Posterior cingulate gyrus (tissue), 11 donors: ENCODE results near the gene SUPT5H.
"Not testable (repeated sequence)": the region's sequence is repeated elsewhere in the genome, so short reads cannot be mapped to it uniquely, and the experiment has no call there.

Experiments used
- DNase-seq, 10 donors: peaks; one replicate each; pipeline versions ENCODE4 v3.0.0 to v3.0.0-alpha.2; 2020 to 2021; ENCODE audit warnings: mixed read lengths in 3 of 10
- intact Hi-C: fragments of 100-400 bp; cut with DNase I; formaldehyde crosslinking; loops from one replicate; pipeline ENCODE4 v1.15.1; 2023

The SUPT5H gene

DNA sequence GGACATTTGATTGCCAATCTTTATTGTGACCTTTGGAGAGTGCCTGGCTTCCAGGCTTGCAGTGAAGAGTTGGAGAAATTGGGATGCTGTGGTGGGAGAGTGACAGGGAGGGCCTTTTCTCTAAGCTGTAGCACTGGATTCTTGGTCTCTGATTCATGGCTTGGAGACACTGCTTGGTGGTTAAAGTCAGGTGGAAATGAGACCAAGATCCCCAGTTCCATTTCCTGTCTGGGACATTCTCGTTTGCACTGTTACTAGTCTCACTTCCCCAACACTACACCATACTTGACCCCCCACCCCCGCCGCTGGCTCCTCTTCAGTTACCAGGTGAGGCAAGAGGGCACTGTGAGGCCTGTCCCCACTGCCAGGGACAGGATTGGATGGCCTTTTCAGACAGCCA, 2.9 kb downstream of the SUPT5H start:
- intact Hi-C loops: loop anchor here (5.0 kb wide), 1 partner anchor 34 kb away; the partner anchor contains the start of gene TIMM50
- no peak for DNase-seq

- intact Hi-C loops: loop anchor here (5.0 kb wide), 1 partner anchor 33 kb away; the partner anchor contains the start of gene TIMM50
- DNase-seq: no peak
Measured at GRCh38 chr19:39449116-39449797, 3.9 kb downstream of the SUPT5H start.

DNA sequence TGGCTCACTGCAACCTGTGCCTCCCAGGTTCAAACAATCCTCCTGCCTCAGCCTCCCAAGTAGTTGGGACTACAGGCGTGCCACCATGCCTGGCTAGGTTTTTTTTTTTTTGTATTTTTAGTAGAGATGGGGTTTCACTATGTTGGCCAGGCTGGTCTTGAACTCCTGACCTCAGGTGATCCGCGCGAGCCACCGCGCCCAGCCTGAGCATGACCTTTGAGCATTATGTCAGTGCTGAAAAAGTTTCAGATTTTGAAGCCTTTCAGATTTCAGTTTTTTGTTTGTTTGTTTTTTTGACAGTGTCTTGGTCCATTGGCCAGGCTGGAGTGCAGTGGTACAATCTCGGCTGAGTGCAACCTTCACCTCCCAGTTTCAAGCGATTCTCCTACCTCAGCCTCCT, 5.9 kb downstream of the SUPT5H start:
- DNase-seq, intact Hi-C loops: not testable (repeated sequence)

GRCh38 chr19:39463403-39463802, 18.0 kb downstream of the SUPT5H start:
- no peak for DNase-seq
- intact Hi-C loops: no loop called here

DNA sequence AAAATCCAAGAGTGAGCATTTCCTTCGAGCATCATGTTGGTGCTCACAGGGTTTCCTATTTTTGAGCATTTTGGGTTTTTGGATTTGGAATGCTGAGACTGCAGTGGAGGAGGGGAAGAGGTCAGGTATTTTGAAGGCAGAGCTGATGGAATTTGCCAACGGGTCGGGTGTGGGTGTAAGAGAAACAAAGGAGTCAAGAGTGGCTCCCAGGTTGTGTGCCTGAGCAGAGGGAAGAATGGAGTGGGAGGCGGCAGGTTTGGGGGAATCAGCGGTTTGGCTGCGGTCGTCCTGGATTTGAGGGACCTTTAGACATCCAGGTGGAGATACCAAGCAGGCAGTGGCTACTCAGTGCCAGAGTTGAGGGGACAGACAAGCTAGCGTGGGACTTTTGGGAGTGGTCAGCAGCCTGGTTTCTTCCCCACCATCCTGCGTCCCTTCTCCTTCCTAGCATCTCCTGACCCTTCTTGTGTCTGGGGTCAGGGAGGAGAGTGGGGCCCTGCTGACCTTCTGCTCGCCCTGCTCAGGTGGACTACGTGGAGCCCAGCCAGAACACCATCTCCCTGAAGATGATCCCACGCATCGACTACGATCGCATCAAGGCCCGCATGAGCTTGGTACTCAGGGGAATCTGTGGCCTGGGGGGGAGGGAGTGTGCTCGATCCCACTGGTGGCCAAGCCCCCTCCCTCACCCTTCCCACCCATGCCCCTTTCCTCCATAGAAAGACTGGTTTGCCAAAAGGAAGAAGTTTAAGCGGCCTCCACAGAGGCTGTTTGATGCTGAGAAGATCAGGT, 20.8 kb downstream of the SUPT5H start:
- intact Hi-C loops: no loop called here
- DNase-seq: no peak

DNA sequence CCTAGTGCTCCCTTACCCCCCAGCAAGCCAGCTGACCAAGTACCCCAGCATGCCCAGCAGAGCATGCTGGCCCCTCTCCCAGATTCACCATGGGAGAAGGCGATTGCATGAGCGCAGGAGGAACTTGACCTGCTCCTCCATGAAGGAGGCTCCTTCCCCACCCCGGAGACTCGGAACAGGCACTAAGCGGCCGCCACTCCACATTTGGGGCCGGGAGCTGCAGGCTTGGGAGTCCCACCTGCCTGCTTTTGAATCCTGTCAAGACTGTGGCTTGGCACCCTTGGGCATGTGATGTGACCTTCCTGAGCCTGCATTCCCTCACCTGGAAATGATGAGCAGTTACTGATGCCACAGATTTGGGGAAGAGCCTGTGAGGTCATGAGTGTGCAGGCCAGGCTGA, 22.6 kb downstream of the SUPT5H start:
- intact Hi-C loops: no loop called here
- peak in 2 of 10 donors; percentile 21 to 75 for DNase-seq

DNA sequence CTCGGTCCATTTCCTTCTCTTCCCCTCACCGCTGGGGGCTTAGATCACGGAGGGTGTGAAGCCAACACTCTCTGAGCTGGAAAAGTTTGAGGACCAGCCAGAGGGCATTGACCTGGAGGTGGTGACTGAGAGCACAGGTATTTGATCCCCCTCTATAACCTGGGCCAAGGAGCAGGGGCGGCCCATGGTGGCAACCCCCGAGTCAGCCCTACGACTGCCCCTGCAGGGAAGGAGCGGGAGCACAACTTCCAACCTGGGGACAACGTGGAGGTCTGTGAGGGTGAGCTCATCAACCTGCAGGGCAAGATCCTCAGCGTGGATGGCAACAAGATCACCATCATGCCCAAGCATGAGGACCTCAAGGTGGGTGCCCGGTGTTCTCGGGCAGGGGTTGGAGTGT, 23.7 kb downstream of the SUPT5H start:
- intact Hi-C loops: no loop called here
- peak in 2 of 10 donors; percentile 24 to 44 for DNase-seq

- intact Hi-C loops: no loop called here
- DNase-seq: no peak
Measured at GRCh38 chr19:39469567-39469966, 24.2 kb downstream of the SUPT5H start.

DNA sequence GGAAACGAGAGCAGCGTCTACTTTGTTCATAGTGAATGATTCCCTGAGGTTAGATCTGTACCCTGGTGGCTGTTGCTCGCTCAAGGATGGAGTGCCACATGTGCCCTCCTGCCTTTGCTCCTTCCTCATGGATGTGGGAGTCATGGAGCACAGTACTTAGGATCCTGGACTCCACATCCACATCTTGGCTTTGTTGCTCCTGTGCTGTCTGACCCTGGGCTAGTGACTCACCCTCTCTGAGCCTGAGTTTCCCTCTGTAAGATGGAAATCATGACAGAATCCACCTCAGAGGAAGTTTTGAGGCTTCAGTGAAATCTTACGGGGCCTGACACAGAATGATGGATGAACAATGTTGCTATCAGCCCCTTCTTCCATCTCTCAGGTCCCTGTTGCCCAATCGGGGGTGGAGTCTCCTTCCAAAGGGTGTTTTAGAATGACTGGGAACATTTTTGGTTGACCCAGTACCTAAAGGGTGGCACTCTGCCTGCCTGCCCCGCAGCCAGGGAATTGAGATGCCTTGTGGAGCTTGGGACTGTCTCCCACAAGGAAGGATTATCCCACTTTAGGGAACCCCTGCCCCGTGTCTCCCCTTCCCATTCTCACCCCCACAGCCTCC, 25.4 kb downstream of the SUPT5H start:
- DNase-seq: peak in 1 of 10 donors; percentile 21
- intact Hi-C loops: no loop called here

GRCh38 chr19:39471756-39472536, 26.6 kb downstream of the SUPT5H start:
- intact Hi-C loops: no loop called here
- DNase-seq: no peak

GRCh38 chr19:39472746-39473442, 27.5 kb downstream of the SUPT5H start:
- DNase-seq: no peak
- intact Hi-C loops: no loop called here

- intact Hi-C loops: no loop called here
- DNase-seq: no peak
Measured at GRCh38 chr19:39473443-39473960, 28.1 kb downstream of the SUPT5H start.

GRCh38 chr19:39474139-39474620, 28.8 kb downstream of the SUPT5H start:
- DNase-seq: peak in 9 of 10 donors; percentile 18 to 94 (median 63)
- intact Hi-C loops: no loop called here

DNA sequence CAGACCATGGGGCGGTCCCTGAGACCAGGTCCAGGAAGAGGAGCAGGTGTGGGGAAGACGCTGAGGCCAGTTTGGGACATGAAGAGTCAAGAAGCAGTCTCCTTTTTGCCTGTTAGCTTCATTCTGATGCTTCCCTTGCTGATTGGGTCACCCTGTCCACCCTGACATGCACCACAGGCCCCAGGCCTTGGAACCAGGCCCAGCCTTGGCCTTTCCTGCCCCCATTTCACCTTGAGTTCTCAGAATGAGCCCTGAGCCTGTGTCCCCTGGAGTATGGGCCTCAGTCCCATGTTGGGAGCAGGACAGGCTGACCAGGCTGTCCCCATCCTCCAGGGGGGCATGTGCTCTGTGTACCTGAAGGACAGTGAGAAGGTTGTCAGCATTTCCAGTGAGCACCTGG, 30.4 kb downstream of the SUPT5H start:
- no peak for DNase-seq
- intact Hi-C loops: no loop called here

DNA sequence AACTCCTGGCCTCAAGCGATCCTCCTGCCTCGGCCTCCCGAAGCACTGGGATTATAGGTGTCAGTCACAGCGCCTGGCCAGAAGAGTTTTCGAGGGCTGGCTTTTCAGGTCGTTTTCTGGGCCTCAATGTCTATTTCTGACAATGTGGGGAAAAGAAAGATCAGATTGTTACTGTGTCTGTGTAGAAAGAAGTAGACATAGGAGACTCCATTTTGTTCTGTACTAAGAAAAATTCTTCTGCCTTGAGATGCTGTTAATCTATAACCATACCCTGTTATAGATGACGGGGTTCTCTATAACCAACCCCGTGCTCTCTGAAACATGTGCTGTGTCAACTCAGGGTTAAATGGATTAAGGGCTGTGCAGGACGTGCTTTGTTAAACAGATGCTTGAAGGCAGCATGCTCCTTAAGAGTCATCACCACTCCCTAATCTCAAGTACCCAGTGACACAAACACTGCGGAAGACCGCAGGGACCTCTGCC, 34.0 kb downstream of the SUPT5H start:
- intact Hi-C loops, DNase-seq: not testable (repeated sequence)

- no peak for DNase-seq
- intact Hi-C loops: loop anchor here (2.0 to 5.0 kb wide), 2 partner anchors 33 to 53 kb away; partner anchors contain the start of genes EID2B and SUPT5H
Measured at GRCh38 chr19:39479916-39480315, 34.5 kb downstream of the SUPT5H start.

GRCh38 chr19:39480337-39481228, 35.2 kb downstream of the SUPT5H start, which contains the start of gene TIMM50:
TSS of gene TIMM50 (plus strand) at chr19:39480838. CDS start at chr19:39480854, 16 bp downstream.
- peak; percentile 94 to 99 (median 97) for DNase-seq
- intact Hi-C loops: loop anchor here (2.0 to 5.0 kb wide), 2 partner anchors 33 to 52 kb away; partner anchors contain the start of genes EID2B and SUPT5H

DNA sequence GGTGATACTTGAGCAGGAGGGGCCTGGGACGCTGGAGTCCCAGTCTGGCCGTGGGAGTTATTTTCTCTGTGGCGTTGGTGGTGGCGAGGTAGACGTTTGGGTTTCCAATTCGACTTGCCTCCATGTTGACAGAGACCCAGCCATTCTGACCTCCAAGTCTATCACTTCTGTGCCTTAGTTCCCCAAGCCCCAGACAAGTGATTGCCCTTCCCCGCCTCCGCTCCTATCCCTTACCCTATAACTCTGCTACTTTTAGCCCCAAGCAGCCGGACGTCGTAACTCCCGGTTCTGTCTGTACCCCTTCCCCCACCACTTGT, 35.8 kb downstream of the SUPT5H start:
- no peak for DNase-seq
- intact Hi-C loops: loop anchor here (2.0 to 5.0 kb wide), 2 partner anchors 34 to 52 kb away; partner anchors contain the start of genes EID2B and SUPT5H
